ENCODE results near the gene RRP12.
"Not testable (repeated sequence)": the region's sequence is repeated elsewhere in the genome, so short reads cannot be mapped to it uniquely, and the experiment has no call there.

RRP12 gene, protein sequence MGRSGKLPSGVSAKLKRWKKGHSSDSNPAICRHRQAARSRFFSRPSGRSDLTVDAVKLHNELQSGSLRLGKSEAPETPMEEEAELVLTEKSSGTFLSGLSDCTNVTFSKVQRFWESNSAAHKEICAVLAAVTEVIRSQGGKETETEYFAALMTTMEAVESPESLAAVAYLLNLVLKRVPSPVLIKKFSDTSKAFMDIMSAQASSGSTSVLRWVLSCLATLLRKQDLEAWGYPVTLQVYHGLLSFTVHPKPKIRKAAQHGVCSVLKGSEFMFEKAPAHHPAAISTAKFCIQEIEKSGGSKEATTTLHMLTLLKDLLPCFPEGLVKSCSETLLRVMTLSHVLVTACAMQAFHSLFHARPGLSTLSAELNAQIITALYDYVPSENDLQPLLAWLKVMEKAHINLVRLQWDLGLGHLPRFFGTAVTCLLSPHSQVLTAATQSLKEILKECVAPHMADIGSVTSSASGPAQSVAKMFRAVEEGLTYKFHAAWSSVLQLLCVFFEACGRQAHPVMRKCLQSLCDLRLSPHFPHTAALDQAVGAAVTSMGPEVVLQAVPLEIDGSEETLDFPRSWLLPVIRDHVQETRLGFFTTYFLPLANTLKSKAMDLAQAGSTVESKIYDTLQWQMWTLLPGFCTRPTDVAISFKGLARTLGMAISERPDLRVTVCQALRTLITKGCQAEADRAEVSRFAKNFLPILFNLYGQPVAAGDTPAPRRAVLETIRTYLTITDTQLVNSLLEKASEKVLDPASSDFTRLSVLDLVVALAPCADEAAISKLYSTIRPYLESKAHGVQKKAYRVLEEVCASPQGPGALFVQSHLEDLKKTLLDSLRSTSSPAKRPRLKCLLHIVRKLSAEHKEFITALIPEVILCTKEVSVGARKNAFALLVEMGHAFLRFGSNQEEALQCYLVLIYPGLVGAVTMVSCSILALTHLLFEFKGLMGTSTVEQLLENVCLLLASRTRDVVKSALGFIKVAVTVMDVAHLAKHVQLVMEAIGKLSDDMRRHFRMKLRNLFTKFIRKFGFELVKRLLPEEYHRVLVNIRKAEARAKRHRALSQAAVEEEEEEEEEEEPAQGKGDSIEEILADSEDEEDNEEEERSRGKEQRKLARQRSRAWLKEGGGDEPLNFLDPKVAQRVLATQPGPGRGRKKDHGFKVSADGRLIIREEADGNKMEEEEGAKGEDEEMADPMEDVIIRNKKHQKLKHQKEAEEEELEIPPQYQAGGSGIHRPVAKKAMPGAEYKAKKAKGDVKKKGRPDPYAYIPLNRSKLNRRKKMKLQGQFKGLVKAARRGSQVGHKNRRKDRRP (N-terminal part only)

GRCh38 chr10:97400665-97401454 lies at the start of gene RRP12:
Gene RRP12, minus strand, starts transcription at chr10:97401340. Its CDS starts 109 bp downstream, at chr10:97401231.
- peak; percentile 70 for DNase-seq

DNA sequence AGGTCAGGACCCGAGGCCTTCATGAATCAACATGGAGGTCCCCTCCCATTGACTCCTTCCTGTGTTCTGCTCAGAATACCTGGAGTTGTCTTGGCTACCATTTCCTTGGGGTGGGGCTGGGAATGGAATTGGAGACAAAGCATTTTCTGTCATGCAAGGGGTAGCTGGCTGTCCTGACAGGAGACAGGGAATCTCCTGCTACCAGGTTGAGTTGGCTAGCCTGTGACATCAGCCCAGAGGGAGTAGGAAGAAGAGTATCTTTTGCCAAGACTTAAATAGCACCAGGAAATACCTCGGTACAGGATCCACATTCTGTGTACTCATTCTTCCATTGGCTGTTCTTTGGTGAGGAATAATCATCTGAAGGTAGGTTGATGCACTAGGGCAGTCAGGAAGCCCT lies 49.7 kb upstream of the RRP12 start:
- no peak for DNase-seq

DNA sequence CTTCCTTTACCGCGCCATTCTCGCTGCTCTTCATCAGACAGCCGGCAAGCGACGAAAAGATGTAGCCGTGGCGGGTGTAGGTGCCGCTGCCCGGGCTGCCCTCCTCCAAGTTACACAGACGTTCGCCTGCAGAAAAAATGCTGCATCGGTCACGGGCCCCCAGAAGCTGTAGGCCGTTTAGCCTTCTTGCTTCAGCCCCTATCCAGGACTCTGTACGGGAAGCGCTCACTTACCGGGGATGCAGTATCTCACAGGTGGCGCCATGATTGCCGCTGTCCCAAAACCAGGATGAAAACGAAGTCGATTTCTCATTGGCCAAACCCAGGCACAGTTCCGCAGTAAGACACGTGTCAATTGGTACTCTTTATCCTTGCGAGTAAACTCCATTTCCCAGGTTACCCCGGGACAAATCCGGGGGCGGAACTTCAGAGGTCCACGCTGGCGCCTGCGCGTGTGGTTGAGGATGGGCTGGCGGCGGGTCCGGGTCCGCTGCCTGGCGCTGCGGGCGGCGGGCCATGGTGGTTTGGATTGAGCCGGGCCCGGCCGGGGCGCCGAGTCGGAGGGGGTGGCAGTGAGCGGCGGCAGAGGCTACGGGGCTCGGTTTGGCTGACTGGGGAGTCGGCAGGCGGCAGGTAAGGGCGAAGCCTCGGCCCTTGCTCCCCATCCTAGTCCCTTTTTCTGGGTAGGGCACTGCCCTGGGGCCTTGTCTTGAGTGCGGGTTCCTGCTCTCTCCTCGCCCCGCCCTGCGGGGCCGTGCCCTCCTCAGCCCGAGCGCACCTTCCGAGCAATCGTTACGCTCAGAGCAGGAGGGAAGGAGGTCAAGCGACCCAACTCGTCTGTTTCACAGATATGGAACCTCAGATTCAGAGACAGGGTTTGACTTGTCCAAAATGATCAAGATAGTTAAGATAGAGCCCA lies 44.8 kb upstream of the RRP12 start, which contains the start of the genes EXOSC1 and ZDHHC16:
Gene EXOSC1, minus strand, starts transcription at position 285 of the 918 bp plus-strand sequence. Its CDS starts 21 bp downstream, at position 264.
Gene ZDHHC16, plus strand, starts transcription at position 454 of the 918 bp plus-strand sequence. CDS start 5,501 bp downstream, outside the sequence.
- DNase-seq: peak; percentile 85

DNA sequence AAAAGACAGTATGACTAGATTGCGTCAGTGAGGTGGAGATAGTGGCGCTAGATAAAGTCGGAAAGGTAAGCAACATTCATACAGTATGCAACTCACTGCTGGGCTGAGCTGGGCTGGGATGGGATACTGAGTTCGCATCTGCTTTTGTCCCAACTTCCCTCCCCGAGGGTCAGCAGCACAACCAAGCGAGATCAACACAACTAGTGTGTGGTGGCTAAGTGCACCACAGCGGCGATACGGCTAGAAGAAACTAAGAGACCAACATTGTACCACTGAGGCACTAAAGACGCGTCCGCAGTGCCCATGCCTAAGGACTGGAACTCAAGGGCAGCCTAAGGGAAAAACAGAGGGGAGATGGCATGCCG lies 44.2 kb upstream of the RRP12 start:
- no peak for DNase-seq

DNA sequence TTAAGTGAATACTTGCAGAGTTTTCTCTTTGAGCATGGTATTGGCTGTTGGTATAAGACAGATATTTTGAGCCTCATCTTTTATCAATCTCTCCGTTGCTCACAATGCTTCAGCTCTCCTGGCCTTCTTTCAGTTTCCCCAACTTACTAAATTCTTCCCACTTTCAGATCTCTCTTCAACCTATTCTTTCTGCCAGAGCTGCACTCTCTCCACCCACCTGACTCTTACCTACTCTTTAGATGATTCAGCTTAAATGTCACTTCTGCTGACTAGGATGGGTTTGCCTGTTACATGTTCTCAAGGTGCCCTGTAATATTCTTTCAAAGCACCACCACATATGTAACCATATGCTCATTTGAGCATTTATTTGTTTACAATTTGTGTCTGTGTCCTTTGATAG lies 43.1 kb upstream of the RRP12 start:
- DNase-seq: no peak

- DNase-seq: no peak
These were observed 41.1 kb upstream of the RRP12 start for GRCh38 chr10:97442277-97442676.

DNA sequence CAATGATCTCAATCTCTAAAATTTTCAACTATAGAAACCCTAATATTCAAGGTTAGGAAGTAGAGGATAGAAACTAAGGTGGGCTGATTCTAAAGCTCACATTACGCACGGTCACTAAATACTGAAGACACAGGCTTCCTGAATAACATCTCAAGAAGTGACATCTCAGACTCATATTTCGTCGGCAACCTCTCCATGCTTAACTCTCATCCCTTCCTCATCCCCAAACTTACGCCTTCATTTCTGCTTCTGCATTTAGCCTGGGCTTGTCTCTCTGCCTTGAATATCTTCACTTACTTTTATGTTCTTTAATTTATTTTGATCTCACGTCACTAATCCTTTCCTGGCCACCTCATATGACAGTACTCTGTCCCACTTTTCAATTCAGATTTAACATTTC lies 34.1 kb upstream of the RRP12 start:
- no peak for DNase-seq

DNA sequence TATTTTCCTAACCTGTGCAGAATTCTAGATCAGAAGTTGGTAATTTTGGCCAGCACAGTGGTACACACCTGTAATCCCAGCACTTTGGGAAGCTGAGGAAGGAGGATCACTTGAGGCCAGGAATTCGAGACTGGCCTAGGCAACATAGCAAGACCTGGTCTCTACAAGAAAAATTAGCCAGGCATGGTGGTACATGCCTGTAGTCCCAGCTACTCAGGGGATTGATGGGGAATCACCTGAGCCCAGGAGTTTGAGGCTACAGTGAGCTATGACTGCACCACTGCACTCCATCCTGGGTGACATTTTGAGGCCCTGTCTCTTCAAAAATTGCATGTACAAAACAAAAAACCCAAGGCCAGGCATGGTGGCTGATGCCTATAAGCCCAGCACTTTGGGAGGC lies 33.4 kb upstream of the RRP12 start:
- no peak for DNase-seq

GRCh38 chr10:97434055-97434454 lies 32.9 kb upstream of the RRP12 start:
- DNase-seq: no peak

GRCh38 chr10:97428572-97428981 lies 27.4 kb upstream of the RRP12 start:
- peak; percentile 45 for DNase-seq

- DNase-seq: no peak
These were observed 26.5 kb upstream of the RRP12 start for GRCh38 chr10:97427571-97428179.

DNA sequence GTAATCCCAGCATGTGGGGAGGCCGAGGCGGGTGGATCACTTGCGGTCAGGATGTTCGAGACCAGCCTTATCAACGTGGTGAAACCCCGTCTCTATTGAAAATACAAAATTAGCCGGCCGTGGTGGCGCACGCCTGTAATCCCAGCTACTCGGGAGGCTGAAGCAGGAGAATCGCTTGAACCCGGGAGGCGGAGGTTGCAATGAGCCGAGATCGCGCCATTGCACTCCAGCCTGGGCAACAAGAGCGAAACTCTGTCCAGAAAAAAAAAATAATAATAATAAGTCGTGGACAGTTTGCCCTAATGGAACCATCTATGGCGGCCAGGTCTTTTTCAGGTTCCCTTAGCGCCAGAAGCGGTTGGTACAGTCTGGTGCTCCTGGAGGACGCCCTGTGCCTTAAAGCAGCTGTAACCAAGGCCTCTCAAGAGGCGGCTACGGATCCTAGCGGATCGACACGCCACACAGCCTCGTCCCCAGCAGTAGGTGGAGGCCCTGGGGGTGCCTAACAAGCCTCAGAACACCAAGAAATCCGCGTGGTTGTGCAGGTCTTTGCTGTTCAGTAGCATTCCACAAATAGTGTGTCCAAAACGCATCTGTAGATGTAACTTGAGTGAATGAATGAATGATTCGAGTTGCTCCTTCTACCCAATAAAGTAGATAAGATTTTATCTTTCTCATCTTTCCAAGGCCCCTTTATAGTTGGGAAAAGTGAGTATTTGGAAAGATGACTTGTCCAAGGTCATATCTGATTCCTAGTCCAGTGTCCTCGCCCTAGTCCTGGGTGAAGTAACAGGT lies 25.8 kb upstream of the RRP12 start:
- DNase-seq: no peak

DNA sequence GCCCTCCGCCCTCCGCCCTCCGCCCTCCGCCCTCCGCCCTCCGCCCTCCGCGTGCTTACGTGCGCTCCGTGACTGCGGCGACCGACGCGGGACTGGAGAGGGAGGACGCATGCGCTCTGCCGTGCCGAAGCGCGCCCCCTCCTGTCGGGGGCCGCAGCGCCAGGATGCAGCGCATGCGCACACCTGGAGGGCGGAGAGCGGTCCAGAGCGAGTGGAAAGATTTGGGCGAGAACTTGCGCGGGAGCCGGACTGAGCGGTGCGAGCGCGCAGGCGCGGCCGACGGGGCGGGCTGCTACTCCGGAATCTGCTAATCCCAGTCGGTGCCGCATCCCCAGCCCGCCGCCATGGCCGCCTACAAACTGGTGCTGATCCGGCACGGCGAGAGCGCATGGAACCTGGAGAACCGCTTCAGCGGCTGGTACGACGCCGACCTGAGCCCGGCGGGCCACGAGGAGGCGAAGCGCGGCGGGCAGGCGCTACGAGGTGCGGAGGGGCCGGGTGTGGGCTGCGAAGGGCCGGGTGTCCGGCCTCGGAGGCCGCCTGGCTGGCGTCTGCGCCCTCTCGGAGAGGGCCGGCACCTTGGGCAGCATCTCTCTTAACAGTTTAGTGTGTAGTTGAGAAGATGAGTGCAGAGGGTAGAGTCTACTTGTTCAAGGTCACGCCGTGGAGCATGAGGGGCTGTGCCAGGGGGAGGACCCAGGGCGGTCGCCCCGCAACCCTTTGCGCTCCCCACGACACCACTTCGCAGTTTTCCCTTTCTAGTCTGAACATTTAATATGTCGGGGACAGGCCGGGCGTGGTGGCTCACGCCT lies 25.0 kb upstream of the RRP12 start, which contains the start of gene PGAM1:
Gene PGAM1, plus strand, starts transcription at position 228 of the 812 bp plus-strand sequence. Its CDS starts 117 bp downstream, at position 345.
- peak; percentile 97 for DNase-seq

DNA sequence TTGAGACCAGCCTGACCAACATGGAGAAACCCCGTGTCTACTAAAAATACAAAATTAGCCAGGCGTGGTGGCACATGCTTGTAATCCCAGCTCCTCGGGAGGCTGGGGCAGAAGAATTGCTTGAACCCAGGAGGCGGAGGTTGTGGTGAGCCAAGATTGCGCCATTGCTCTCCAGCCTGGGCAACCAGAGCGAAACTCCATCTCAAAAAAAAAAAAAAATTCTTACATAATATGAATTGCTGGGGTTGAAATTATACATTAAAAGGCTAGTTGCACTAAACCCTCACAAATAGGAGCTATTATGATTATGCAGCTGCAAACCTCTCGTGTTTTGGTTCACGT lies 22.6 kb upstream of the RRP12 start:
- not testable (repeated sequence) for DNase-seq

DNA sequence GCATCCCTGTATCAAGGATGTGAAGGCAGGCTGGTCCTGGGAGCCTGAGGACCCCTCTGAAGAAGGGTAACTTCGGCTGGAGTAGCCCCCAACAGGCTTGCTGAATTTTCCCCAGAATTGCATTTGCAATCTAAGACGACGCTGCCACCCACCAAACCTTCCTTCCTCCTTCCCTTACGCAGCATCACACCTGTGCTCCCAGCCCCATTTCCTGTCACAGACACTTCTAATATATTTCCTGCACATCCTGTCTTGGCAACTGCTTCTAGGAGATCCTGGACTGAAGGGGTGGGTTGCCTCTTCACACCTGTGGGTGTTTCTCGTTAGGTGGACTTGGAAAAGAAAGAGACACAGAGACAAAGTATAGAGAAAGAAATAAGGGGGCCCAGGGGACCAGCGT lies 15.4 kb upstream of the RRP12 start:
- DNase-seq: no peak

- no peak for DNase-seq
These were observed 11.8 kb upstream of the RRP12 start for GRCh38 chr10:97412891-97413304.

- no peak for DNase-seq
These were observed 10.3 kb upstream of the RRP12 start for GRCh38 chr10:97411406-97411805.

DNA sequence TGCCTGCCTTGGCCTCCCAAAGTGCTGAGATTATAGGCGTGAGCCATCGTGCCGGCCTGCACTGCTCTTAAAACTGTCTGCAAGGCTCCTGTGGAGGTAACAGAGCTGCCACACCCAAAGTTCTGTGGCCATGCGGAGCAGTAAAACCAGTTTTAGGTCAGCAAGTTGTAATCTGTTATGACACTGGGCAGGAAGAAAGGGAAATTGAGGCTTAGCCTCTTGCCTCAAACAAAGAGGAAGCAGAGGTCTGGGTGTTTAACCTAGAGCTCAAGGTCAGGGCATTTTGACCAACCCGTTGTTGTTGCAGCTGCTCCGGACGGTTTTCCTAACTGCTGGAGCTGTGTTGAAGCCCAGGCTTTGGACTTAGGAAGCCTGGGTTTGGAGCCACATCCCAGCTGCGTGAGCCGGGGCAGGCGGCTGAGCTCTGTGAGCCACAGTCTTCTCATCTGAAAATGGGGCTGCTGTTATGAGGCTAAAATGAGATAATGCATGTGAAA lies 7.4 kb upstream of the RRP12 start:
- no peak for DNase-seq

DNA sequence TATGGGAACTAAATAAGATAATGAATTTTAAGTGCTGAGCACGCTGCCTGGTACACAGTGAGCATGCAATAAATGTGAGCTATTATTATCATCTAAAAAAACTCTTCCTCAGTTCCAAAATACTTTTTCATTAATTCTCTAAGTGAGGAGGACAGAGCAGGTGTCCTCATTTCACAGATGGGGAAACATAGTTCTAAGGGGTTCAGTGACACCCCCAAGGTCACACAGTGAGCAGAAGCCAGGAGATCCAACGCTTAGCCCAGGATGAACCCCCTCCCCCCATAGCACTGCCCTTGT lies 6.8 kb upstream of the RRP12 start:
- DNase-seq: no peak
